ENCODE measurements around the gene ACOT4.

DNA sequence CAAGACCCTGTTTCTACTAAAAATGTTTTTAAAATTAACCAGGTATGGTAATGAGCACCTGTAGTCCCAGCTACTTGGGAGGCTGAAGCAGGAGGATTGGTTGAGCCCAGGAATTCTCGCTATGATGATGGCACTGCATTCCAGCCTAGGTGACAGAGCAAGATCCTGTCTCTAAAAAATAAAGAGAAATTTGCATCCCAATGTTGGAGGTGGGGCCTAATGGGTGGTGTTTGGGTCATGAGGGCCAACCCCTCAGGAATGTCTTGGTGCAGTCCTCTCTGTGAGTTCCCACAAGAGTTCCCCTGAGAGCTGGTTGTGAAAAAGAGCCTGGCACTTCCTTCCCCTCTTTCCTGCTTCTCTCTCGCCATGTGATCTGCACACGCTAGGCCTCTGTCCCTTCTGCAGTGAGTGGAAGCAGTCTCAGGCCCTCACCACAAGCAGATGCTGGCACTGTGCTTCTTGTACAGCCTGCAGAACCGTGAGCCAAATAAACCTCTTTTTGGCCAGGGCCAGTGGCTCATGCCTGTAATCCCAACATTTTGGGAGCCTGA, 31.9 kb downstream of the ACOT4 start:
- TF ChIP-seq POLR2A (IDR thresholded peaks at IDR 0.05) (no peak), EP300 (IDR thresholded peaks at IDR 0.05) (no peak), POLR2AphosphoS5 (IDR thresholded peaks at IDR 0.05) (no peak)
- TF ChIP-seq, protein P1, sequence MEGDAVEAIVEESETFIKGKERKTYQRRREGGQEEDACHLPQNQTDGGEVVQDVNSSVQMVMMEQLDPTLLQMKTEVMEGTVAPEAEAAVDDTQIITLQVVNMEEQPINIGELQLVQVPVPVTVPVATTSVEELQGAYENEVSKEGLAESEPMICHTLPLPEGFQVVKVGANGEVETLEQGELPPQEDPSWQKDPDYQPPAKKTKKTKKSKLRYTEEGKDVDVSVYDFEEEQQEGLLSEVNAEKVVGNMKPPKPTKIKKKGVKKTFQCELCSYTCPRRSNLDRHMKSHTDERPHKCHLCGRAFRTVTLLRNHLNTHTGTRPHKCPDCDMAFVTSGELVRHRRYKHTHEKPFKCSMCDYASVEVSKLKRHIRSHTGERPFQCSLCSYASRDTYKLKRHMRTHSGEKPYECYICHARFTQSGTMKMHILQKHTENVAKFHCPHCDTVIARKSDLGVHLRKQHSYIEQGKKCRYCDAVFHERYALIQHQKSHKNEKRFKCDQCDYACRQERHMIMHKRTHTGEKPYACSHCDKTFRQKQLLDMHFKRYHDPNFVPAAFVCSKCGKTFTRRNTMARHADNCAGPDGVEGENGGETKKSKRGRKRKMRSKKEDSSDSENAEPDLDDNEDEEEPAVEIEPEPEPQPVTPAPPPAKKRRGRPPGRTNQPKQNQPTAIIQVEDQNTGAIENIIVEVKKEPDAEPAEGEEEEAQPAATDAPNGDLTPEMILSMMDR (IDR thresholded peaks at IDR 0.05), result no peak

Data from stomach (tissue), 4 donors.